HG02970 (cell line): ENCODE results near the gene ZC3H10.
A peak's percentile ranks its signal among the peaks of the same experiment; 100 is the strongest.
"Not testable (repeated sequence)": the region's sequence is repeated elsewhere in the genome, so short reads cannot be mapped to it uniquely, and the experiment has no call there.

ENCODE experiments used
- ATAC-seq: cut with Tn5 transposase; IDR thresholded peaks from one replicate; pipeline ENCODE4 v1.9.1; 2021; ENCODE audit warnings: mild to moderate bottlenecking, moderate library complexity, moderate number of reproducible peaks; ENCODE audit not compliant: unreplicated experiment, low FRiP score

The ZC3H10 gene

GRCh38 chr12:56117778-56118687, at the start of gene ZC3H10:
ZC3H10 (plus strand) TSS chr12:56118266; CDS start chr12:56120563, 2,297 bp downstream.
- ATAC-seq: peak; percentile 75

- no peak for ATAC-seq
Observed at GRCh38 chr12:56071648-56072047, 46.4 kb upstream of the ZC3H10 start.

GRCh38 chr12:56074396-56074795, 43.7 kb upstream of the ZC3H10 start:
- ATAC-seq: no peak

- ATAC-seq: not testable (repeated sequence)
Observed at GRCh38 chr12:56077966-56078365, 40.1 kb upstream of the ZC3H10 start.

GRCh38 chr12:56078427-56078826, 39.6 kb upstream of the ZC3H10 start:
- ATAC-seq: no peak

- ATAC-seq: no peak
Observed at GRCh38 chr12:56078931-56079722, 38.9 kb upstream of the ZC3H10 start.

GRCh38 chr12:56079723-56080555, 38.1 kb upstream of the ZC3H10 start, which contains the start of gene ERBB3:
ERBB3 (plus strand) TSS chr12:56080165; CDS start chr12:56080301, 136 bp downstream.
- ATAC-seq: no peak

- ATAC-seq: no peak
Observed at GRCh38 chr12:56080556-56081138, 37.4 kb upstream of the ZC3H10 start.

GRCh38 chr12:56081393-56082347, 36.4 kb upstream of the ZC3H10 start:
- ATAC-seq: no peak

GRCh38 chr12:56082382-56082781, 35.7 kb upstream of the ZC3H10 start:
- no peak for ATAC-seq

- no peak for ATAC-seq
Observed at GRCh38 chr12:56082967-56083366, 35.1 kb upstream of the ZC3H10 start.

GRCh38 chr12:56084958-56085543, 33.0 kb upstream of the ZC3H10 start:
- ATAC-seq: no peak

- no peak for ATAC-seq
Observed at GRCh38 chr12:56086096-56086495, 32.0 kb upstream of the ZC3H10 start.

GRCh38 chr12:56086608-56087007, 31.5 kb upstream of the ZC3H10 start:
- ATAC-seq: no peak

- no peak for ATAC-seq
Observed at GRCh38 chr12:56087220-56087619, 30.8 kb upstream of the ZC3H10 start.

- no peak for ATAC-seq
Observed at GRCh38 chr12:56097738-56098137, 20.3 kb upstream of the ZC3H10 start.

- ATAC-seq: no peak
Observed at GRCh38 chr12:56098592-56098991, 19.5 kb upstream of the ZC3H10 start.

- no peak for ATAC-seq
Observed at GRCh38 chr12:56099787-56100186, 18.3 kb upstream of the ZC3H10 start.

GRCh38 chr12:56101045-56101444, 17.0 kb upstream of the ZC3H10 start:
- ATAC-seq: no peak
